Right lung (tissue), 10 donors: ENCODE data around the gene P3H3. TPM values are rescaled to one million over a fixed set of nuclear protein-coding genes. Genes with fewer than 3 reads are reported as not detected.

ENCODE experiments used
- DNase-seq, 2 donors: peaks; one replicate each; pipeline ENCODE4 v3.0.0-alpha.2; 2013
- long read RNA-seq, 8 donors: transcript quantifications; one replicate each; lab custom pipeline, GENCODE V29; 2026
- polyA plus RNA-seq, 5 donors: library from polyadenylated mRNA; unstranded; fragments of 120-200 nt; gene quantifications; one replicate each; pipeline versions ENCODE4 v1.2.1 to v1.2.3, GENCODE V29; 2013; ENCODE audit warnings: inconsistent platforms in 1 of 5, low replicate concordance in 1 of 5; ENCODE audit not compliant: insufficient read length in 5 of 5, insufficient read depth in 1 of 5

Gene P3H3, protein sequence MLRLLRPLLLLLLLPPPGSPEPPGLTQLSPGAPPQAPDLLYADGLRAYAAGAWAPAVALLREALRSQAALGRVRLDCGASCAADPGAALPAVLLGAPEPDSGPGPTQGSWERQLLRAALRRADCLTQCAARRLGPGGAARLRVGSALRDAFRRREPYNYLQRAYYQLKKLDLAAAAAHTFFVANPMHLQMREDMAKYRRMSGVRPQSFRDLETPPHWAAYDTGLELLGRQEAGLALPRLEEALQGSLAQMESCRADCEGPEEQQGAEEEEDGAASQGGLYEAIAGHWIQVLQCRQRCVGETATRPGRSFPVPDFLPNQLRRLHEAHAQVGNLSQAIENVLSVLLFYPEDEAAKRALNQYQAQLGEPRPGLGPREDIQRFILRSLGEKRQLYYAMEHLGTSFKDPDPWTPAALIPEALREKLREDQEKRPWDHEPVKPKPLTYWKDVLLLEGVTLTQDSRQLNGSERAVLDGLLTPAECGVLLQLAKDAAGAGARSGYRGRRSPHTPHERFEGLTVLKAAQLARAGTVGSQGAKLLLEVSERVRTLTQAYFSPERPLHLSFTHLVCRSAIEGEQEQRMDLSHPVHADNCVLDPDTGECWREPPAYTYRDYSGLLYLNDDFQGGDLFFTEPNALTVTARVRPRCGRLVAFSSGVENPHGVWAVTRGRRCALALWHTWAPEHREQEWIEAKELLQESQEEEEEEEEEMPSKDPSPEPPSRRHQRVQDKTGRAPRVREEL
- 10 to 100 TPM; 14.5 to 40.9 (median 21.7) TPM for polyA plus RNA-seq
- long read RNA-seq, donor 1, transcript P3H3-201 (15 exons, 2,632 nt): major isoform, 5 of 19 reads
- long read RNA-seq, donor 1, partial matches to known transcripts: 14 of 19 reads
- long read RNA-seq, donor 1, other reads (novel, unspliced or antisense): 0 of 19 reads
- long read RNA-seq, donor 2, partial matches to known transcripts: 0 of 4 reads
- long read RNA-seq, donor 2, other reads (novel, unspliced or antisense): 0 of 4 reads
- long read RNA-seq, donor 3, partial matches to known transcripts: 0 of 3 reads
- long read RNA-seq, donor 3, other reads (novel, unspliced or antisense): 0 of 3 reads
- long read RNA-seq, donor 4, partial matches to known transcripts: 0 of 2 reads
- long read RNA-seq, donor 4, other reads (novel, unspliced or antisense): 0 of 2 reads
- long read RNA-seq, donor 5, partial matches to known transcripts: 0 of 1 reads
- long read RNA-seq, donor 5, other reads (novel, unspliced or antisense): 0 of 1 reads
- long read RNA-seq, donor 6, partial matches to known transcripts: 0 of 5 reads
- long read RNA-seq, donor 6, other reads (novel, unspliced or antisense): 0 of 5 reads
- long read RNA-seq, donor 7, partial matches to known transcripts: 0 of 3 reads
- long read RNA-seq, donor 7, other reads (novel, unspliced or antisense): 0 of 3 reads
- long read RNA-seq, donor 8, partial matches to known transcripts: 0 of 2 reads
- long read RNA-seq, donor 8, other reads (novel, unspliced or antisense): 0 of 2 reads

DNA sequence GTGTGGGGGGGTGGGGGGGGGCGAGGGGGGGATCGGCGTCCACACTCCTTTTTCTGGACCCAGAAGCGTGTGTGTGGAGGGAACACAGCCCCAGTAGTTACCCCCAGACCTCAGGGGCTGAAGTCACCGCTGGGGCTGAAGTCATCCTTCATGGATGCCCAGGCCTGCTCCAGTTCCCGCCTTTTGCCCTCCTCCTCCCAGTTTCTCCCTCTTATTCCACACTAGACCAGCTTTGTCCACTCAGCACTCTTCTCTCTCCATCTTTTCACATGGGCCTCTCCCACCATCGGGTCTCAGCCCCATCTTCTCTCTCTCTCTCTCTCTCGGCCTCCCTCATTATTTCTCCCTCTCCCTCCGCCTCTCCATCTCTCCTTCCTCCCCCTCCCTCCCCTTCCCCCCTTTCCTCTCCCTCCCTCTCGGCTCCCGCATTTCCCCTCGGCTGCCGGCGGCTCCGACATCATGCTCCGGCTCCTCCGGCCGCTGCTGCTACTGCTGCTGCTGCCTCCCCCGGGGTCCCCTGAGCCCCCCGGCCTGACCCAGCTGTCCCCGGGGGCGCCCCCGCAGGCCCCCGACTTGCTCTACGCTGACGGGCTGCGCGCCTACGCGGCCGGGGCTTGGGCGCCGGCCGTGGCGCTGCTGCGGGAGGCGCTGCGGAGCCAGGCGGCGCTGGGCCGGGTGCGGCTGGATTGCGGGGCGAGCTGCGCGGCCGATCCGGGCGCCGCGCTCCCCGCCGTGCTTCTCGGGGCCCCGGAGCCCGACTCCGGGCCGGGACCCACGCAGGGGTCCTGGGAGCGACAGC lies at the start of gene P3H3:
P3H3 (plus strand) TSS at position 426 of the 799 bp plus-strand sequence; CDS start at position 460, 34 bp downstream.
- peak; percentile 47 to 55 for DNase-seq

DNA sequence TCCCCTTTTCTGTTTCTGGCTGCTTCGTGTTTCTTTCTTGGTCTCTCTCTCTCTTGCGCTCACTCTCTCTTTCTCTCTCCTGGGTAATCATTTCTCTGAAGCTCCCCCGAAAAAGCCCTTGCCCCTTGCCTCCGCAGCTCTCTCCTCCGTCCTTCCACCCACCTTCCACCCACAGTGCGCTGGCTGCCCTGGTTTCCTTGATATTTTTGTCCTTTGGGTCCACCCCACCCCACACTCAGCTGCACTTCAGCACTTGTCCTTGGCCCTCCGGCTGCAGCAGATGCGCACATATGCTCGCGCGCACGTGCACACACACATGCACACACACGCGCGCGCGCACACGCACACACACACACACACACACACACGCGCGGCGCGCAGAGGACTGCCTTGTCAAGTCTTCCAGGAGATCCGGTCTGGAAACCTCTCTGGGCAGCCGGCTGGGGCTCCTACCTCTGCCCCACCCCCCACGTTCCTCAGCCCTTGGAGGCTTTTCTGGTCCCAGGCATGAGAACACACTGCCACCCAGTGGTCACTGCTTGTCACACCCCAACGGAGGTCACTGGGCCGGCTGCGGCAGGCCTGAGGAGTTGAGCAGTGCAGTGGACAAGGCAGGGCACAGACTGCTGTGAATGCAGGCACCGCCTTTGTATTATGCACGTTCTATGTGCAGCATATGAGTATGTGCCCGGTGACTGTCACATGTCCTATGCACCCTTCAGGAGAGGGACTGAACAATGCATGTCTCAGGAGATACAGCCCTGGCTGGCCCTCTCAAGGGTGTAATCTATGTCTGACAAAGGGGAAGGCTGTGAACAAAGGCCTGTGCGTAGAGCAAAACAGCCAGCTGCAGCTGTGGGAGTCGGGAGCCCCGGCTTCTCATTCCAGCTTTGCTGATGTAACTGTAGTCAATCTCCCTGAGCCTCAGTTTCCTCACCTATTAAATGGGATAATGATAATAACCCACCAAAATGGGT lies 49.3 kb upstream of the P3H3 start:
- DNase-seq: peak; percentile 90 to 94

DNA sequence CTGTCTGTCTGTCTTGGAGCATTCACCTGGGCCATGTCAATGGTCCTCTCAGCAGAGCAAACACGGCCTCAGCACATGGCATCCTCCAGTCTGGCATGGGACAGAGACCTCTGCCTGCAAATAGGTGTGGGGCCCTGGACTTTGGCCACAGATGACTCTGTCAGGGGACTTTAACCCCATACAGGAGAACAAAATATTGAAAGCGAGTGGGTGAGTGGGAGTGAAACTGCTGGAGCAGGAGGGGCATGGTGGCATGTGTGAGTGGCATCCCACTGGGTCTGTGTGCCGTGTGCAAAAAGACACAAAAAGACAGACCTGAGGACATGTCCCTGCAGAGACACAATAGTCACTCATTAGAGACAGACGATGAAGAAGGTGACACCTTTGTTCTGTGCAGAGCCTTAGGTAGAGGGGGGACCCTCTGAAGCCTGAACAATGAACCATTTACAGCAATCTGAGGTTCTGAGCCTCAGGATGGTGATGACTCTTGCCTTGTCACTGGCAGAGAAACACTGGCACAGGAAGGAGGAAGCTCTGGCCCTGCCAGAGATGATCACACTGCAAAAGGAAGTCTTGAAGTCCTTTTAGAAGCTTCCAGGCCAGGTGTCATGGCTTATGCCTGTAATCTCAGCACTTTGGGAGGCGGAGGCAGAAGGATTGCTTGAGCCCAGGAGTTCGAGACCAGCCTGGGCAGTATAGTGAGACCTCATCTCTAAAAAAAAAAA lies 48.3 kb upstream of the P3H3 start:
- no peak for DNase-seq

DNA sequence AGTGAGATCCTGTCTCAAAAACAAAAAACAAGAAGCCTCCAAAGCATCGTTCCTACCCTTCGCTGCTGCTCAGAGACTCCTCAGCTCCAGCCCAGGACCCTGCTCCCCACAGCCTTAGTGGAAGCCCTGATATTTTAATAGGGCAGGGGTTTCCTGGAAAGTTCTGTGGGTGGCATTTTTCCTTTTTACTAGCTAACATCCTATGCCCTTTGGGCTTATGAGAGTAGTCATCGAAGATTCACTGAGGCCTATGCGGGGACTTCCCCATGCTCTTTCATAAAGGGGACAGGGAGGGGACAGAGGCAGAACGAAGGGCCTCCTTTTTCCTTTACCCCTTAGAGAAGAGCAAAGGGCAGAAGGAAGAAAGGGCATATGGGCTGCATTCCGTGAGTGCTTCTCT lies 47.6 kb upstream of the P3H3 start:
- DNase-seq: no peak

DNA sequence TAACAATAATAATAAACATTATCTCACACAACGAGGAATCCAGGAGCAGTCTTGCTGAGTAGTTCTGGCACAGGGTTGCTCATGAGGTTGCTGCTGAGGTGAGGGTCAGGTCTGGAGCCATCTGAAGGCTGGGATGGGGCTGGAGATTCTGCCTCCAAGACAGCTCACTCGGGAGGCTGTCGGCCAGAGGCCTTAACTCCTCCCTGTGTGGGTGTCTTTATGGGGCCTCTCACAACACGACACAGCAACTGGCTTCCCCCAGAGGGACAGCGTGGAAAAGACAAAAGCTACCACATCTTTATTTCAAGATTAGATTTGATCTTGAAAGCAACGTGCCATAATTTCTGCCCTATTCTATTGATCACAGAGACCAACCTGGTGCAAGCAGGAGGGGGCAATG lies 46.1 kb upstream of the P3H3 start:
- DNase-seq: no peak

DNA sequence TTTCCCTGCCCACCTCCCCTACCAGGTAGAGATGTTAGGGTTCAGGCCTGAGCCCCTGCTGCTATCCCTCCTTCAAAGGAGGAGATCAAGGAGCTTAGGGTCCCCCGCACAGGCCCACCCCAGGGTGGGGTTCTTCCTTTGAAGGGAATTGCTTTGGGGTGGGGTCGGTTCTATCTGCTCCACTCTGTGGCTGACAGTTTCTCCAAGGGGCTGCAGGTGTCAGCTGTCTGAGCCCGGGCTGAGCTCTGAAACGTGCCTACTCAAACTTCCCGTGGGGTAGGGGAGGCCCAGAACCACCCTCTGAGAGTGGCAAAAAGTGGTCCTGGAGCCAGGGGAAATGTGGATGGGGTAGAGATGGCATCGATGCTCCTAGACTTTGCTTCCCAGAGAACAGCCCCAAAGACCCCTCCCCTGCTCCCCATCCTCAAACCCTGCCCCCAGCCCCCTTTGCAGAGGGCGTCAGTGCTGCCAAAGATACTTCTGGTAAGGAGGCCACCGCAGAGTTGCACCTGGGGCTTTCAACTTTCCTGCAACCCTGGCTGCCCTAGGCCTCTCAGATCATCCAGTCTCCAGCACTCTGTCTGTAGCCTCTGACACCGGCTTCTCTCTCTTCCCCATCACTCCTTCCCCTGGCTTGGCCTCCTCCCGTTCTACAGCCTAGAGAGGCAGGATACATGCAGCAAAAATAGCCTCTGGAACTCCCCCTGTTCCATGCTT lies 45.2 kb upstream of the P3H3 start:
- DNase-seq: no peak

DNA sequence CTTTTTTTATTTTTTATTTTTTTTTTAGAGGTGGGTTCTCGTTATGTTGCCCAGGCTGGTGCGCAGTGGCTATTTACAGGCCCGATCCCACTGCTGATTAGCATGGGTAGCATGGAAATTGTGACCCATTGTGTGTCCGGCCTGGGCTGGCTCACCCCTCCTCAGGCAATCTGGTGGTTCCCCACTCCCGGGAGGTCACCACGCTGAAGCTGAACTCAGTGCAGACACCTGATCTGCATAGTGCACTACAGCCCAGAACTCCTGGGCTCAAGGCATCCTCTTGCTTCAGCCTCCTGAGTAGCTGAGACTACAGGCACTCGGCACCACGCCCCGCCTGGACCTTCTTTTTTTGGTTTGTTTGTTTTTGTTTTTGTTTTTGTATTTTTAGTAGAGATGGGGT lies 44.4 kb upstream of the P3H3 start:
- no peak for DNase-seq

DNA sequence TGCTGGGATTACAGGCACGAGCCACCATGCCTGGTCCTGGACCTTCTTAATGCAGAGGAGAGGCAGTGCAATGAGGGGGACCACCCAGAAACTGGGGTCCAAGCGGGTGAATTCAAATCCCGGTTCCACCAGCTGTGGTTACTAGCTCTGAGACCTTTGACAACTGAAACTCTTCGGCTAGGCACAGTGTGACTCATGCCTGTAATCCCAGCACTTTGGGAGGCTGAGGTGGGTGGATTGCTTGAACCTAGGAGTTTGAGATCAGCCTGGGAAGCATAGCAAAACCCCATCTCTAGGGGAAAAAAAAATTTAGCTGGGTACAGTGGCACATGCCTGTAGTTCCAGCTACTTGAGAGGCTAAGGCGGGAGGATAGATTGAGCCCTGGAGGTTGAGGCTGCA lies 43.9 kb upstream of the P3H3 start:
- no peak for DNase-seq

DNA sequence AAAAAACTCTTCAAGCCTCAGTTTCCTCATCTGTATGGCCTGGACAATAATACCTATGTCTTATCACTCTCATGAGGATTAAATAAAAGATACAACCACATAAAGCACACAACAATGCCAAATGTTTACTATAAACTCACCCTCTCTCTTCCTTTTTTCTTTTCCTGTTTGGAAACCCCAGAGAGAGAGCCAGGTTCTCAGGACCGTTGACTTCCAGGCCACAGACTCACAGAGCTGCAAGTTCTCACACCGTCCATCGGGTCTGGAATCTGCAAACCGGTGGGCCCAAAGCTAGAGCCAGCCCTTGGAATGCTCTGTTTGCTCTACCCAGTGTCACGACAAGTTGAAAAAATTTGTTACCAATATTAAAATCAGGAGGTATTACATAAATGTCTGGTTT lies 43.4 kb upstream of the P3H3 start:
- no peak for DNase-seq

DNA sequence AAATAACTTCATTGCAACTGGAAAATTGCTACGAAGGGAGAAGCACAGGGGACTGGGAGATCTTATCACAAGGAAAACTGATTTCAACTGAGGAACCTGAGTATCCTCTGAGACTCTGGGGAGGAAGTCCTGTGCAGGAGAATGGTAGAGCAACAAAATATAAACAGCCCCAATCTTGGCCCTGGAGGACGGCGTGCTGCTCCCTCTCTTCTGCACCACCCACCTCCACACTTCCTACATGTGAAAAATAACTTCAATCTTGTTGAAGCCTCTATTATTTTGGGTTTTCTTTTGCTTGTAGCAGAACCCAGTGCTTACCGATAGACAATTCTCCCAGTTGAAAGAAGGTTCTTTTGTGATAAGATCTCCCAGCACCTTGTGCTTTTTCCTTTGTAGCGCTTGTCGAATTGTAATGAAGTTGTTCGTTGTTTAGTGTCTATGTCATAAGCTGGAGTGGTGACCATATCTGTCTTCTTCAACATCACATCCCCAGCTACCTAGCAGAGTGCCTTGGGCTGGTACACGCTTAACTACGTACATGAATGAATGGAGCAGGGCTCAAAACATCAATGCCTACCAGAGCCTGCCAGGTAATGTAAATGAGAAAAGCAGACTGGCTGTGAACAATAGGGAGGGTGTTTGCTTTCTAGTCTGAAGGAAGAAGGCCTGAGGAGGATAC lies 41.7 kb upstream of the P3H3 start:
- DNase-seq: no peak

DNA sequence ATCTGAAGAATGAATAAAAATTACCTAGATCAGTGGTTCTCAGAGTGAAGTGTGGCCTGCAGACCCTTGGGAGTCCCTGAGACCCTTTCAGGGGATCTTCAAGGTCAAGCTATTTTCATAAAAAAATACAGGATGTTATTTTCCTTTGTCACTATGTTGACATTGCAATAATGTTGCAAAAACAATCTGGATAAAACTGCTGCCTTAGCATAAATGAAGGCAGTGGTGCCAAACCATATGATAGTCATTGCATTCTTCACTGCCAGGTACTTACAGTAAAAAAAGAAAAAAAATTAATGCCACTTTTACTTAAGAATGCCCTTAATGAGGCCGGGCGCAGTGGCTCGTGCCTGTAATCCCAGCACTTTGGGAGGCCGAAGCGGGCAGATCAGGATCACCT lies 40.9 kb upstream of the P3H3 start:
- DNase-seq: no peak

DNA sequence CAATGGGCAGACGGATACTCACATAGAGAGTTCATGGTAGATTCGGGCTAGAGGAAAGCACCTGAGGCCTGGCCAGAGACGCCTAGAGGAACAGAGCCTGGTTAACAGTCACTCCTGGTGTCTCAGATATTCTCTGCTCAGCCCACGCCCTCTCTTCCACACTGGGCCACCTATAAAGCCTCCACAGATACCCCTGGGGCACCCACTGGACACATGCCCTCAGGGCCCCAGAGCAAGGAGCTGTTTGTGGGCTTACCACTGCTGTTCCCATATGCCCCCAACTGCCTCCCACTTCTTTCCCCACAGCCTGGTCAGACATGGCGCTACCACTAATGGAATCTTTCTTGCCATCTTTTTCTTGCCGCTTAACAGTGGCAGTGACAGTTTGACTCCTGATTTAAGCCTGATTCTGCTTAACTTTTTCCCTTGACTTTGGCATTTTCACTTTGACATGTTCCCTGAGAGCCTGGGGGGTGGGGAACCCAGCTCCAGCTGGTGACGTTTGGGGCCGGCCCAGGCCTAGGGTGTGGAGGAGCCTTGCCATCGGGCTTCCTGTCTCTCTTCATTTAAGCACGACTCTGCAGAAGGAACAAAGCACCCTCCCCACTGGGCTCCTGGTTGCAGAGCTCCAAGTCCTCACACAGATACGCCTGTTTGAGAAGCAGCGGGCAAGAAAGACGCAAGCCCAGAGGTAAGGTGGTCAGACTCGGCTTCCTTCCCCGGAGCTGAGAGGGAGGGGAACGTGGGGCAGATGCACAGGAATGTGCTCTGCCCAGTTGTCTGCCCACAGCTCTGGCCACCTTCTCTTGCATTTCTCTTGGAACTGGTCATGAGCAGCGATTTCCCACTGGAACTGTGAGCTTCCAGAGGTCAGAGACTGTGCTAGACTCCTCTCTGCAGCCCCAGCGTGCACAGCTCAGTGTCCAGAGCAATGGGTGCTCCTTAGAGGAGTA lies 39.0 kb upstream of the P3H3 start, which contains the start of gene CD4:
CD4 (plus strand) TSS at position 557 of the 953 bp plus-strand sequence. CDS start 10,611 bp downstream, outside the sequence.
- DNase-seq: peak in 1 of 2 donors; percentile 79

DNA sequence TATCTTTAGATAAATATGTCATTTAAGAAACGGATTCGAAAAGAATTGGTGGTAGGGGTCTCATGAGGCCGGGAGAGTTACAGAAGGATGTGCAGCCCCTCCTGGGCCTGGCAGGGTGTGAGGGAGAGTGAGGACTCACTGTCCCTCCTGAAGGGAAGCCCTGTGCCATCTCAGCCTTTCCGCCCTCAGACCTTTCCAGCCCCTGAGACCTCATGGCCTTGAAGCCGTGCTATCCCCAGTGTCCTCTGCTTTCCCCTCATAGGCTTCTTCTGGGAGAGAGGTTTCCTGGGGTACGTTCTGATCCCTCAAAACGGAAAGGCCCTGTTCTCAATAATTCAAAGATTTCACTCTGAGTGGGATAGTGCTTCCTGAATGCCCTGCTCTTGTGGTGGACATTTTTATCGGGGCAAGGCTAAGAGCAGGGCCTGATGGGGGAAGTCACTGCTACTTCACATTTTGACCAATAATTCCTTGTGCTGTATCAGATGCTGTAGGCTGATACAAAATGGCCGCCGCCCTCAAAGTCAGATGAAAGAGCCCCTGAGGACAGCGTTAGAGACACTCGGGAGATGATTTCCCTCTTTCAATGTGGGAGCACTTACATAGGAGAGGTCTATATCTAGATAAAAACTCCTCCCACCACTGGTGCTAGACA lies 37.6 kb upstream of the P3H3 start:
- no peak for DNase-seq

DNA sequence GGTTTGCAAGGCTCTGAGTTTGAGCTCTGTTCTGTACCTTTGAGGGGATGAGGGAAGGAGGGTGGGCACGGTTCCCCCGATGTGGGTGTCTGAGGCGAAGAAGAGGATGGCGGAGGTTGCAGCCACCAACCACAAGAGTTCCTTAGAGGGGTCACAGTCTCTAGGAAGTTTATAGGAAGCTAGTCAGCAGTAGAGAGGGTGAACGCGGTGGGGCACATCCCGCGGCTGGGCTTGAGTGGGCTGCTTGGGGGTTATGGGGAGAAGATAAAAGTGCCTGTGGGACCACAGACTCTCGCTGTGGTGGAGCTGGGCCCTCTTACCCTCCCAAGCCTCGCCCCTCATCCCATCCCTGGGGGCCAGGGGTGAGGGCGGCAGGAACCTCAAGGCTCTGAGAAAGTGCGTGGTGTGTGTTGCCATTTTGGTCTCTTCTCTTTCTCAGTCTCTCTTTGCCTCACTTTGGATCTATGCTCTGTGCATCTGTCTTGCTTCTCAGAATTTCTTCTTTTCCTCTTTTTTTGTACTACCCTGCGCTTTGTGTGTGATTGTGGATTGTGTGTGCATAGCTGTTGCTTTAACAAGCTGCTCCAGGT lies 36.2 kb upstream of the P3H3 start:
- no peak for DNase-seq
